ENCODE results near the gene ST7.

Gene ST7

DNA sequence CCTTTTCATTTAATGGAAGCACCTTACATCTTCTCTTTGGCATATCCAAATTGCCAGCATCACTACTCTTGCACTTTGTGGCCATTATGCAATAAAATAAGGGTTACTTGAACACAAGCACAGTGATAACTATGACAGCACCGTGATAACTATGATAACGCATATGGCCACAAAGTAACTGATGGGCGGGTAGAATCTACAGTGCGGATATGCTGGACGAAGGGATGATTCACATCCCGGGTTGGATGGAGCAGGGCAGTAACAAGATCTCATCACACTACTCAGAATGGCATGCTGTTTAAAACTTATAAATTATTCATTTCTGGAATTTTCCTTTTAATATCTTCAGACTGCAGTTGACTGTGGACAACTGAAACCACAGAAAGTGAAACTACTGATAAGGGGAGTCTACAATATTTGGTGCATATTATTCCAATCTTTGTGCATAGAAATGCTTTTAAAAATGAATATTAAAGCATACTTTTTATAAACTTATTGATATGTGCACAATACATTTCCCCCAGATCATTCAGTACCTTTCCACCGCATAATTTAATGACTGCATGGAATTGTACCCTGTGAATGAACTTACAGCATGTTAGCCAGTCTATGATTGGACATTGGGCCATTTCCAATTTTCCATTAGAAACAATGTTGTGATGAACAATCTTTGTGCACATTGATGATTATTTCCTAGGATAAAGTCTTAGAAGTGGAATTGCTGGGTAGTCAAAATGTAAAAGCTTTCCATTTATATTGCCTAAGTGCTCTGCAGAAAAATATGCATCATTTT, 233.1 kb downstream of the ST7 start:
- DNase-seq (ENCODE audit: low read depth in 1 of 2, low spot score in 1 of 2), result no peak

- no peak for DNase-seq (ENCODE audit: low read depth in 1 of 2, low spot score in 1 of 2)
Measured at GRCh38 chr7:117188376-117188775, 235.1 kb downstream of the ST7 start.

DNA sequence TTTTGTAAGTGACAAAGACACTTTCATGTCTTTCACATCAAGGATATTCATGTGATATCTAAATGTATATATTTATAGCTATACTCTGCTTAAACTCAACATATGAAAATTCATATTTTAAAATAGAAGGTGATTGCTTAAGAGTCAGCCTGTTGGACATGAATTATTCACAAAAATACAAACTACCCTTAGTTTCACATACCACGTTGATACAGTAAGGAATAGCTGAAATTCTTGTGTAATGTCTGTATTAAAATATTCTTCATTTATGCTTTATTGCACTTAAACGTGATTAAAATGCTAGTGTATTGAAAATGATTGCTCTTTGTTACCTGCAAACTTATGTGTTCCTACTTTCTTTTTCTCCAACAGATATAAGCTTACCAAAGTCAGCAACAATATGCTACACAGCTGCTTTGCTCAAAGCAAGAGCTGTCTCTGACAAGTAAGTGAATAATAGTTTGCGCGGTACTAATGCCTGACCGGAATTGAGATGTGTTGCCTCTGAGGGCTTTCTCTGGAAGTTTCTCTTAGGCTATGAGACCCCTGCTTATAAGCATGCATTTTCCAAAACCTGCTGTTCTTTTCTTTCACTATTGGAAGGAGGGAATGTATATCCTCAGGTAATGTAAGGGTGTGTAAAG, 235.8 kb downstream of the ST7 start:
- no peak for DNase-seq (ENCODE audit: low read depth in 1 of 2, low spot score in 1 of 2)

DNA sequence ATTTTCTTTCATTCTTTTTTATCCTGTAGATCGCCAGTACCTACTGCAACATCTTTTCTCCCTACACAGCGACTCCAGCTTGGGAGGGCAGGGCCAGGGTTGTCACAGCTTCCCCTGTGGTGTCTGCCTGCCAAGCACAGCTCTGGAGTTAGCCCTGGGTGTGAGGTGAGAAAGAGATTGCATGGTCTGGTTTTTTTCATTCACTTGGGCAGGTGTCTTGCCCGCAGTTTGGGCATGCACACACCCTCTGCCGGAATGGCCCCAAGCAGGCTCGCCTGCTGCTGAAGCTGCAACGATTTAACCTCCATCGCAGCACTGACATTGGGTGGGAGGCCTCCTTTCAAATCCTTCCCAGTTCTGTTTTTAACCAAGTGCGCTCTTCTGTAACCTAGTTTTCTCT, 236.8 kb downstream of the ST7 start:
- no peak for DNase-seq (ENCODE audit: low read depth in 1 of 2, low spot score in 1 of 2)

DNA sequence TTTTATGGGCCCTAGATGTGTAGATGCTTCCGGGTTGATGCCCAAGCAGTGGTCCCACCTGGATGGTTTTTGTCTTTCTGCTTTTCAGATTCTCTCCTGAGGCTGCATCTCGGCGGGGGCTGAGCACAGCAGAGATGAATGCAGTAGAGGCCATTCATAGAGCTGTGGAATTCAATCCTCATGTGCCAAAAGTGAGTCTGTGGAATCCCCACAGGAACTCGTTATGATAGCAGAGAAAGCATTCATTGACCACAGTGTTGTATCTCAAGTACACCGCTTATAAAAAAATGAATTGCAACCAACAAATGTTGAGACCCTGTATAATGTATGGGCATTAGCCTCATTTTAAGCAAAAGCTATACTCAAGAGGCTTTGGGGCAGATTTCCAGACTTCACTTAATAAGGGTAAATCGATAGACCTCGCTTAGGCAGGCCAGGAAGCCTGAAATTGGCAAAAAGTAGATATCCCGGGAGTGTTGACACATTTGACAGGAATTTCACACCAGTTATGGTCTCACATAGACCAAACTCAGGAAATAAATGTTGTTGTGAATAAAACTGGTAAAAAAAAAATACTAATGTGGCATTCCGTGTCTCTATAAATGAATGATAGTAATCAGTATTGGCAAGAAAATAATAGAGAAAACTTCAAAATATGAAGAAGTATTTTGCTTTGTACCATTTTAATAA, 237.6 kb downstream of the ST7 start:
- DNase-seq (ENCODE audit: low read depth in 1 of 2, low spot score in 1 of 2), result no peak

- DNase-seq (ENCODE audit: low read depth in 1 of 2, low spot score in 1 of 2), result no peak
Measured at GRCh38 chr7:117192108-117192507, 238.8 kb downstream of the ST7 start.

GRCh38 chr7:117193564-117193963, 240.3 kb downstream of the ST7 start:
- DNase-seq (ENCODE audit: low read depth in 1 of 2, low spot score in 1 of 2), result no peak

DNA sequence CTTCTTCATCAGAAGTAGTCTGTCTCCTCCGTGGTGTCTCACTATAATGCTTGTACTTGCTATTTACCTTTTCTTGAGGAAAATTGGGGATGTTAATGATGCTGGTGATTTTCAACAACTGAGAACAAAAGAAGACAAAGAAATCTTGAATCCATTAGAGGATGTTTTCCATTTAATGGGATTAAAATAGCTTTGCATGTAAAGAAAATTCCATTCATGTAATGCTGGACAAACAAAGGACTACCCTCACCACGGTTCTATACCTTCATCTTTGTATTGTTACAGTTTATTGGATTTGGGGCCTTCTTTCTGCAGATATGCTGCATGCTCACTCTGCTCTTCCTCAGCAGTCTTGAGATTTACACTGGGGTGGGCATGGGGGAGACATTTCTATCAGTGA, 241.1 kb downstream of the ST7 start:
- DNase-seq (ENCODE audit: low read depth in 1 of 2, low spot score in 1 of 2), result no peak

DNA sequence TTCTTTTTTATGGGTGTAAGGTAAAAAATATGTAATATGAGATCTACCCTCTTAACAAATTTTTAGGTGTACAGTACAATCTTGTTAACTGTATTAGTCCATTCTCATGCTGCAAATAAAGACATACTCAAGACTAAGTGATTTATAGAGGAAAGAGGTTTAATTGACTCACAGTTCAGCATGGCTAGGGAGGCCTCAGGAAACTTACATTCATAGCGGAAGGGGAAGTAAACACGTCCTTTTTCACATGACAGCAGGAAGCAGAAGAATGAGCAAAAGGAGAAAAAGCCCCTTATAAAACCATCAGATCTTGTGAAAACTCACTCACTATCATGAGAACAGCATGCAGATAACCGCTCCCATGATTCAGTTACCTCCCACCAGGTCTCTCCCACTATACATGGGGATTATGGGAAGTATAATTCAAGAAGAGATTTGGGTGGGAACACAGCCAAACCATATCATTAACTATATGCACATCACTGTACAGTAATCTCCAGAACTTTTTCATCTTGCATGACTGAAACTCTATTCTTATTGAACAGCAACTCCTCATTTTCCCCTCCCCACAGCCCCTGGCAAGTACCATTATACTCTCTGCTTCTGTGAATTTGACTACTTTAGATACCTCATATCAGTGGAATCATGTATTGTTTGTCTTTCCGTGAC, 242.2 kb downstream of the ST7 start:
- no peak for DNase-seq (ENCODE audit: low read depth in 1 of 2, low spot score in 1 of 2)

DNA sequence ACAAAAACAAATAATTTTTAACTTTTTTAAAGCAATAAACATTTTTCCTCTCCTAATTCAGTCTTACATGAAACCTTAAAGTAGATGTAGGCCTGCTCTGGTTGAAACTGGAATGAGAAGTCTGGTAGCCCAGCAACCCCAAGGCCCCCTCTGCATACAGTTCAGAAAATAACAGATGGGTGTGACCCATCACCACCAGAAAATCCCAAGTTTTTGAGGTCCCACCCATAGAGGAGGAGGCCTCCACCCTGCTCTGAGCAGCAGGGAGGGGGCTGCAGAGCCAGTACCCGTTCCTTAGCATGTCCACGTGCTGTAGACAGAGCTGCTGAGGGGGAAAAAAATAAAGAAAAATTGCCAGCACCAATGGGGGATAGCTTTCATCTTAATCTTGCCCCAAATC, 246.8 kb downstream of the ST7 start:
- no peak for DNase-seq (ENCODE audit: low read depth in 1 of 2, low spot score in 1 of 2)

- no peak for DNase-seq (ENCODE audit: low read depth in 1 of 2, low spot score in 1 of 2)
Measured at GRCh38 chr7:117200786-117201458, 247.6 kb downstream of the ST7 start.

DNA sequence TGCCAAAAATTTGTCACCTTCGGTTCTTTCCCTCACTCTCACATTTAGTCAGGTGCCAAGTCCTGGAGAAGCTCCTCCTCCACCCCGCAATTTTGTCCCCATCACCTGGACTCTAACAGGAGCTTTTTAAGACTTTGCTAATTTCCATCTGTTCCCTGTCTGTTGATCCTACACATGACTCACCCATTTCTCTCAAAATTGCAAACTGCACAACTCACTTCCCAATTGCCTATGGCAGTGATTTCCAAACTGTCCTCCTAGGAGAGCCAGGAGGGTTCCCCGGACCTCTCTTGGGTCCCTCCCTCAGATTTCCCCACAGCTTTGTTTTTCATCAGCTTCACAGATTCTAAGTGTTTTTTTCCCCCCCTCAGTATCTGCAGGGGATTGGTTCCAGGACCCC, 249.2 kb downstream of the ST7 start:
- DNase-seq (ENCODE audit: low read depth in 1 of 2, low spot score in 1 of 2), result no peak

GRCh38 chr7:117203205-117203604, 249.9 kb downstream of the ST7 start:
- no peak for DNase-seq (ENCODE audit: low read depth in 1 of 2, low spot score in 1 of 2)

GRCh38 chr7:117205873-117206272, 252.6 kb downstream of the ST7 start:
- no peak for DNase-seq (ENCODE audit: low read depth in 1 of 2, low spot score in 1 of 2)

- no peak for DNase-seq (ENCODE audit: low read depth in 1 of 2, low spot score in 1 of 2)
Measured at GRCh38 chr7:117208257-117208656, 255.0 kb downstream of the ST7 start.

- no peak for DNase-seq (ENCODE audit: low read depth in 1 of 2, low spot score in 1 of 2)
Measured at GRCh38 chr7:117210397-117210796, 257.1 kb downstream of the ST7 start.

- DNase-seq (ENCODE audit: low read depth in 1 of 2, low spot score in 1 of 2), result no peak
Measured at GRCh38 chr7:117210908-117211307, 257.6 kb downstream of the ST7 start.

GRCh38 chr7:117211614-117212013, 258.3 kb downstream of the ST7 start:
- no peak for DNase-seq (ENCODE audit: low read depth in 1 of 2, low spot score in 1 of 2)

DNA sequence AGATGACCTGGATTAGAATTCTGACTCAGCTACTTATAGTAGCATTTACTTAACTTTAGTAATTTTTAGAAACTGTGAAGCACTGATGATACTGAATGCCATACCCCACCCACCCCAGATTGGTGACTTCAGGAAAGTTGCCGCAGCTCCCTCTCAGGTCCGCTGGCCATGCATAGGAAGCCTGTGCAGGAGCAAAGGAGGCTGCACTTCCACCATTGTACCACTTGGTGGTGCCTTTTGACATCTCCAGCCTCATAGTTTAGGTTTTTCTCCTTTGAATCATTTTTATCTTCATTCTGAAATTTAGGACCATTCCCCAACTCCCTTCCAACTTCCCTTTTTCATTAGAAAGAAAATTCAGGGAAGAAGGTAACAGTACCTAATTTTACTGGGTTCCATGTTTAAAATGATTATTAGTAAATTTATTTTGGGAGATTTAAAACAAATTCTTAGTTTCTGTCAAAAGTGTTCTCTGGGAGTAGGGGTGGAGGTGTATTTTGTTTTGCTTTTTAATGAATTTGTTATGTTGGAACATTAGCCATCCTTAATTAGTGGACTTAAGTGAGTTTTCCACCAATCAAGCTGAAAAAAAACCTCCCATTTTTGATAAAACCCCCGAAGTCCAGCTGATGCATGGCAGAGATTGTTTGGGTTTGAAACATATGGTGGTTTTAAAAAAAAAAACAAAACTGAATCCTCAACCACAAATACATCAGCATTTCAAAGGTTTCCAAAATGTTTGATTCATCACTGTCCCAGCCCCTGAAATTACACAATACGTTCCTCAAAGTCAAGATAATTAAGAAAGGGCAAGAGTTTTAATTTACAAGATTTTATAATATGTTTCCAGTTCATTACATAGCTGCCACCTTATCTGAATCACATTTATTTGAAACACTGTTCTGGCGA, 259.9 kb downstream of the ST7 start:
- DNase-seq (ENCODE audit: low read depth in 1 of 2, low spot score in 1 of 2), result peak in 1 of 2 donors; percentile 6

DNA sequence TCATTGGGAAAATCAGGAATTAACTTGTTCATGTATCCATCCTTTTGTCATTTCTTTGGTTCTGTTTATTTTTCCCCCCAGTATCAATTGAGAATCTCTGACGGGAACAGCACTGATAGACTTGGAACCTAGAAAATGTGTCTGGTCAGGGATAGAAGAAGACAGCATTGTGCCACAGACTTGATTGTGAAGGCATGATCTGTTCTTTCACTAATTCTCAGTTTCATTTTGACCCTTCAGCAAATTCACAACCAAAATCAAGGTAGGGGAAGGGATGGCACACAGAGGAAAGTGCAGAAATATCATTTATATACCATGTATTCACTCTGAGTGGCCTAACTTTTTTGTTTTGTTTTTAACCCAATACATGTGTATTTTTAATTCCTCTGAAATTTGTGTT, 262.7 kb downstream of the ST7 start:
- no peak for DNase-seq (ENCODE audit: low read depth in 1 of 2, low spot score in 1 of 2)
